Kidney (tissue), 14 donors: ENCODE results near the gene GUF1. TPM values are rescaled to one million over a fixed set of nuclear protein-coding genes. Genes with fewer than 3 reads are reported as not detected.

ENCODE experiments used
- DNase-seq, 5 donors: peaks; one replicate each; pipeline ENCODE4 v3.0.0-alpha.2; 2013 to 2020
- FAIRE-seq: peaks from 2 replicates; lab custom pipeline; 2012; peaks lifted over from hg19 to GRCh38; lab: Jason Lieb, UNC
- H3K27ac ChIP-seq, 2 donors: one replicate each; pipeline ENCODE4 v1.7.0; 2013; ENCODE audit warnings: low read depth in 2 of 2, low read length in 2 of 2, inconsistent platforms in 1 of 2
- H3K27me3 ChIP-seq: one replicate; pipeline ENCODE4 v1.7.1; 2013; ENCODE audit warnings: low read length, inconsistent platforms; ENCODE audit not compliant: control insufficient read depth, insufficient read depth
- H3K36me3 ChIP-seq, 3 donors: one replicate each; pipeline versions ENCODE4 v1.7.0 to v1.7.1; 2013; ENCODE audit warnings: low read length in 3 of 3, control low read depth in 1 of 3, inconsistent platforms in 1 of 3; ENCODE audit not compliant: insufficient read depth in 3 of 3, control insufficient read depth in 2 of 3
- H3K4me1 ChIP-seq, 3 donors: one replicate each; pipeline versions ENCODE4 v1.7.0 to v1.7.1; 2013; ENCODE audit warnings: low read length in 3 of 3, inconsistent platforms in 1 of 3, low read depth in 1 of 3; ENCODE audit not compliant: control insufficient read depth in 2 of 3, insufficient read depth in 2 of 3
- H3K4me3 ChIP-seq, 3 donors: one replicate each; pipeline versions ENCODE4 v1.7.0 to v1.8.1; 2013; ENCODE audit warnings: low read length in 3 of 3, control low read depth in 1 of 3, inconsistent platforms in 1 of 3
- H3K9ac ChIP-seq, 3 donors: one replicate each; pipeline versions ENCODE4 v1.7.0 to v1.7.1; 2013; ENCODE audit warnings: low read length in 3 of 3, control low read depth in 1 of 3, inconsistent platforms in 1 of 3
- H3K9me3 ChIP-seq, 3 donors: one replicate each; pipeline versions ENCODE4 v1.7.0 to v1.7.1; 2013; ENCODE audit warnings: low read length in 3 of 3, control low read depth in 1 of 3, inconsistent platforms in 1 of 3; ENCODE audit not compliant: control insufficient read depth in 2 of 3, insufficient read depth in 1 of 3
- CTCF ChIP-seq: IDR thresholded peaks from 3 replicates; pipeline ENCODE4 v1.5.1; 2012; ENCODE audit warnings: mild to moderate bottlenecking, moderate library complexity, borderline replicate concordance; ENCODE audit not compliant: insufficient read depth; ENCODE audit errors: extremely low read depth
- intact Hi-C: fragments of 100-400 bp; cut with DNase I; formaldehyde crosslinking; loops from one replicate; pipeline ENCODE4 v1.11.1; 2022
- polyA plus RNA-seq: library from polyadenylated mRNA; stranded (reverse); fragments of 350-450 nt; fragmentation: Illumina TruSeq; extraction: RNeasy Lipid Tissue Mini Kit (QIAGEN cat#74804); gene quantifications from one replicate; pipeline ENCODE4 v1.2.3, GENCODE V29; 2014; ENCODE audit warnings: low read depth, low replicate concordance; ENCODE audit not compliant: insufficient read depth
- total RNA-seq: library from RNA; stranded (reverse); fragmentation: NEBNext Ultra II Directional; extraction: Animal tissue kit (Norgen Biotek cat#: 25700); gene quantifications from one replicate; pipeline ENCODE4 v1.2.1, GENCODE V29; 2021
- donor health status: control.
- donor health status: control.
- donor health status: control.
- donor health status: control.
- donor health status: control.
- donor health status: DM: yes; HTN: yes; CAD: no.
- donor health status: Normal renal cell carcinoma (clear cell type).

The GUF1 gene
- total and polyA plus RNA-seq, 2 donors from 2014 or later: 17.8 to 21.2 TPM

GRCh38 chr4:44679060-44679459 lies 840 bp downstream of the GUF1 start:
- Histone ChIP-seq H3K27ac (peak overlapping the region in 1 of 2 donors; percentile 92), H3K36me3 (peaks cover 0 to 8% (median 1%) of the 10 kb centered on the region in 3 donors), H3K4me3 (peak overlapping the region; percentile 82 to 99 (median 97)), H3K4me1 (peaks cover 0 to 4% (median 4%) of the 10 kb centered on the region in 3 donors), H3K9ac (peak overlapping the region; percentile 84 to 98 (median 97)), H3K27me3 (no peaks in the 10 kb centered on the region), H3K9me3 (no peaks in the 10 kb centered on the region)
- DNase-seq: no peak
- no peak for FAIRE-seq
- TF ChIP-seq CTCF: no peak
- intact Hi-C loops: no loop called here

GRCh38 chr4:44684648-44685047 lies 6.4 kb downstream of the GUF1 start:
- H3K9ac ChIP-seq: no peak overlapping the region
- no peak overlapping the region for H3K27ac ChIP-seq
- intact Hi-C loops: no loop called here
- no peak for TF ChIP-seq CTCF
- H3K4me3 ChIP-seq: no peak overlapping the region
- no peaks in the 10 kb centered on the region for H3K27me3 ChIP-seq
- peaks cover 6 to 20% (median 17%) of the 10 kb centered on the region in 3 donors for H3K36me3 ChIP-seq
- H3K4me1 ChIP-seq: peaks cover 0 to 2% (median 0%) of the 10 kb centered on the region in 3 donors
- no peaks in the 10 kb centered on the region for H3K9me3 ChIP-seq
- FAIRE-seq (no peak), DNase-seq (no peak)

- Histone ChIP-seq H3K9me3 (no peaks in the 10 kb centered on the region), H3K4me3 (no peak overlapping the region), H3K4me1 (no peaks in the 10 kb centered on the region), H3K27ac (no peak overlapping the region), H3K9ac (no peak overlapping the region), H3K27me3 (no peaks in the 10 kb centered on the region), H3K36me3 (peaks cover 10 to 45% (median 20%) of the 10 kb centered on the region in 3 donors)
- DNase-seq: no peak
- intact Hi-C loops: no loop called here
- no peak for TF ChIP-seq CTCF
- no peak for FAIRE-seq
Observed at GRCh38 chr4:44700427-44700826, 22.2 kb downstream of the GUF1 start.

- Histone ChIP-seq H3K9me3 (no peaks in the 10 kb centered on the region), H3K36me3 (peaks cover 10 to 40% (median 21%) of the 10 kb centered on the region in 3 donors), H3K27me3 (no peaks in the 10 kb centered on the region), H3K27ac (no peak overlapping the region), H3K9ac (no peak overlapping the region), H3K4me3 (no peak overlapping the region), H3K4me1 (no peaks in the 10 kb centered on the region)
- intact Hi-C loops: no loop called here
- DNase-seq: no peak
- no peak for TF ChIP-seq CTCF
- no peak for FAIRE-seq
Observed at GRCh38 chr4:44701037-44701436, 22.8 kb downstream of the GUF1 start.
